Measurements from ENCODE around the gene CPLX1.

CPLX1 gene

DNA sequence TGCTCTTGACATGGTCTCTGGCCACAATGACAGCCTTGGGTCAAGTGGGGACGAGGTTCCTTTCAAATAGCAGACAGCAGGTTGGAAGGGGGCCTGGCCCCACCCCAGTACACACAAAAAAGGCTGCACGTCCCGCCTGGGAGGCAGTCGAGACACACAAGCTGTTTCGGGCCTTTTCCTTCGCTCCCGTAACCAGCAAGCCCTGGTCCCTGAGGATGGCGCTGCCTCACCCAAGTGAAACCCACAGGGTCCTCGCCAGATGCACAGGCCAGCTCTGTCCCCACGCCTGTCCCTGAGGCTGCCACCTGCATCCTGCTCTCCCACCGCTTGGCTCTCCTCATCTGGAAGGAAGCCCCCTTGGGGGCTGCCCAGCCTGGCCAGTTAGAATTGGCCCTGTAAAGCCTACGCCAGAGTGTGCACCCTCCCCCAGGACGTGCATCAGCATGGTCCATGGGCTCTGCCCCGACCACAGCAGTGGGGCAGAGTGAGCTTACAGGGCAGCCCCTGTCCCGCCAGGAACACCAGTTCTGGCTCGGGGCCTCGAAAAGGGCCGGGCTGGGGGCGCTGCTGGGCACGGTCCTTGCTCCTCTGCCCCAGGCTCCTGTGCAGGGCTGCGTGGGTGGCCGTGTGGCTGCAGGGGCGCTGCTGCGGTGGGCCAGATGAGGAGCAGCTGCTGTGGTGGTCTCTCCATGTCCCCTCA lies 2.0 kb downstream of the CPLX1 start:
- DNase-seq (ENCODE audit: insufficient read length, low spot score) (no peak), FAIRE-seq (no peak)
- TF ChIP-seq, protein P1, sequence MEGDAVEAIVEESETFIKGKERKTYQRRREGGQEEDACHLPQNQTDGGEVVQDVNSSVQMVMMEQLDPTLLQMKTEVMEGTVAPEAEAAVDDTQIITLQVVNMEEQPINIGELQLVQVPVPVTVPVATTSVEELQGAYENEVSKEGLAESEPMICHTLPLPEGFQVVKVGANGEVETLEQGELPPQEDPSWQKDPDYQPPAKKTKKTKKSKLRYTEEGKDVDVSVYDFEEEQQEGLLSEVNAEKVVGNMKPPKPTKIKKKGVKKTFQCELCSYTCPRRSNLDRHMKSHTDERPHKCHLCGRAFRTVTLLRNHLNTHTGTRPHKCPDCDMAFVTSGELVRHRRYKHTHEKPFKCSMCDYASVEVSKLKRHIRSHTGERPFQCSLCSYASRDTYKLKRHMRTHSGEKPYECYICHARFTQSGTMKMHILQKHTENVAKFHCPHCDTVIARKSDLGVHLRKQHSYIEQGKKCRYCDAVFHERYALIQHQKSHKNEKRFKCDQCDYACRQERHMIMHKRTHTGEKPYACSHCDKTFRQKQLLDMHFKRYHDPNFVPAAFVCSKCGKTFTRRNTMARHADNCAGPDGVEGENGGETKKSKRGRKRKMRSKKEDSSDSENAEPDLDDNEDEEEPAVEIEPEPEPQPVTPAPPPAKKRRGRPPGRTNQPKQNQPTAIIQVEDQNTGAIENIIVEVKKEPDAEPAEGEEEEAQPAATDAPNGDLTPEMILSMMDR (IDR thresholded peaks at IDR 0.05; ENCODE audit: insufficient read depth, missing control alignments), result no peak

DNA sequence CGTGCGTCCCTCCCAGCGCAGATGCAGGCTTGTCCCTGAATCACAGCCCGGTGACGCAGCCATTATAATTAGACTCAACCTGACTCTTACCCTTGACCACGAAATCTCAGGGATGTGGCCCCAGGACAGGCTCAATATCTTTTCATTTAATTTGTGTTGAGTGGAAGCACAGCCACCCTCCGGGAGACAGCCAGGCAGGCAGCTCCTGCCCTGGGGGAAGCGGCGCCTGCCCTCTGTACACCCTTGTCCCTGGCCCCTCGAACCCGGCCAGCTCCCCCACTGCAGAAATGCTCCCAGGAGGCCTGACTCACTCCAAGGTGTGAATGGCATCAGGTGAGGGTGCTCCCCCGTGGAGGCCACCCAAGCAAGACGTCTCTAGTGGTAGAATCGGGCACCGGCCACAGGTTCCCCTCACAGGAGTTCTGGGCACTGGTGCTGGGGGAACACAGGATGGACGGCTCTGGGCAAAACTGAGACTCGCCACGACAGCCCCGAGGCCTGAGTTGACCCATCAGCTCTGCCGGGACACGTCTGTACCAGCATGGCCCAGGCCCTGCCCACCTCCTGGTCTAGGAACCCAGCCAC lies 2.7 kb downstream of the CPLX1 start:
- TF ChIP-seq, protein P1 (IDR thresholded peaks at IDR 0.05; ENCODE audit: insufficient read depth, missing control alignments), result no peak
- DNase-seq (ENCODE audit: insufficient read length, low spot score) (no peak), FAIRE-seq (no peak)

DNA sequence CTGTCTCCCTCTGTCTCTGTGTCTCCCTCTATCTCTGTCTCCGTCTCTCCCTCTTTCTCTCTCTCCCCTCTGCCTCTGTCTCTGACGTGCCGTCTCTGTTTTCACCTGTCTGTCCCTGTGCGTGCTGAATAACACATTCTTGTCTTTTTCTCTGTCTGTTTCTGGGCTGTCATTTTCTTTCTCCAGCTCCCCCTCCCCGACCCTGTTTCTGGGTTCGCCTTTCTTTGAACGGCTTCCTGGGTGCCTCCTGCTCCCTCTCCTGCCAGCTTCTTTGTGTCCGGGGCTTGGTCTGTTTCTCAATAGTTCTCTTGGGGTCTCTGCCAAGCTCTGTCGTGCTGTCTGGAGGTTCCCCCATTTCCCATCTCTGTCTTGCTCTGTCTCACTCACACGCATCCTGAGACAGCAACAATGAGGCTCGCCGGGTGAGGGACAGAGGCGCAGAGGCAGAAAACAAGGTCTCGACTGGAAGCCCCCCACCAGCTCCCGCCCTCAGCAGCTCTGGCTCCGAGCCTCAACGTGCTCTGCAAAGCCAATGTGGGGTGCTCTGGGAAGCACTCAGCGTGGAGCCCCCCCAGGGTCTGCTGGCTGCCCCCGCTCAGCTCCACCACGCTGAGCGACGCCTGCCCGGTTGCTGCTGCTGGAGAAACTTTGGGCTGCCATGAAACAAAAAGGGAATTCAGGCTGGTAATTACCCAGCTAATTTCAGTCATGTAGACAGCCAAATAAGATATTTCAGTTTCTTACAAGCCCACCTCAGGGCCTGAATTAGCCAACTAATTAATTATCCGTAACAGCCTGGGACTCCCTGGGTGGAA lies 3.4 kb downstream of the CPLX1 start:
- FAIRE-seq (no peak), DNase-seq (ENCODE audit: insufficient read length, low spot score) (no peak)
- TF ChIP-seq, protein P1 (IDR thresholded peaks at IDR 0.05; ENCODE audit: insufficient read depth, missing control alignments), result no peak

DNA sequence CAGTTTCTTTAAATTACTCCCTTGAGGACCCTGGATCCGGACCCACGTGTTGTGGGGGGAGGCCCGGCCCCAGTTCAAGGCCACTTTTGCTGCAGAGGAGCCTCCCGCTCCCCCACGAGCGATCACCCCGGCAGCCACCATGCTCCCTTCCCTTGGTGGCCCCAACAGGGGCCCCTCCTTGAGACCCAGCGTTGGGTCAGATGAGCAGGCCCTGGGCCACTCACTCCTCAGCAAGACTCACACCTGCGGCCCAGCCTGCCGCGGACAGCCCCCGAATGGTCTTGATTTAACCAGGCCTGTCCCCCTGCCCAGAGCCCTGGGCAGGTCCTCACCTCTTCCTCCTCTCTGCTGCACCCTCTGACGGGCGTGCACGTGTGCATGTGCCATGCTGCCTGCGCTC lies 4.3 kb downstream of the CPLX1 start:
- no peak for FAIRE-seq
- TF ChIP-seq, protein P1 (IDR thresholded peaks at IDR 0.05; ENCODE audit: insufficient read depth, missing control alignments), result no peak
- no peak for DNase-seq (ENCODE audit: insufficient read length, low spot score)

DNA sequence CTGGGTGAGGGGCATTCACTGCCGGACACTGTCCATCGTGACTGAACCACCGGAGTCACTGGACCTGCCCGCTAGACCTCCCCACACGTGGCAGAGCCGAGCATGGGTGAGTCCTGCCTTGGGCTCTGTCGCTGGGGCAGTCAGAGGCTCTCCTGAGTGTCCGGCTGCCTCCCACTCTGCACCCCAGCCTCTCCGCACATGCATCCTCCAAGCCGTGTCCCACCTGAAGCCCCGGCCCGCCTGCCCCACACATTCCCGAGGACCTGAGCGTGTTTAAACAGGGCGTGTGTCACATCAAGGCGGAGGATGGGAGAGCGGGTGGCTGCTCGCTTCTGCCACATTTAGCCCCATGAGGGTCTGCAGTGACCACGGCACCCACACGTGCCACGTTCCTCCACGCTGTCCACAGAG lies 4.7 kb downstream of the CPLX1 start:
- TF ChIP-seq, protein P1 (IDR thresholded peaks at IDR 0.05; ENCODE audit: insufficient read depth, missing control alignments), result no peak
- no peak for FAIRE-seq
- DNase-seq (ENCODE audit: insufficient read length, low spot score), result no peak

DNA sequence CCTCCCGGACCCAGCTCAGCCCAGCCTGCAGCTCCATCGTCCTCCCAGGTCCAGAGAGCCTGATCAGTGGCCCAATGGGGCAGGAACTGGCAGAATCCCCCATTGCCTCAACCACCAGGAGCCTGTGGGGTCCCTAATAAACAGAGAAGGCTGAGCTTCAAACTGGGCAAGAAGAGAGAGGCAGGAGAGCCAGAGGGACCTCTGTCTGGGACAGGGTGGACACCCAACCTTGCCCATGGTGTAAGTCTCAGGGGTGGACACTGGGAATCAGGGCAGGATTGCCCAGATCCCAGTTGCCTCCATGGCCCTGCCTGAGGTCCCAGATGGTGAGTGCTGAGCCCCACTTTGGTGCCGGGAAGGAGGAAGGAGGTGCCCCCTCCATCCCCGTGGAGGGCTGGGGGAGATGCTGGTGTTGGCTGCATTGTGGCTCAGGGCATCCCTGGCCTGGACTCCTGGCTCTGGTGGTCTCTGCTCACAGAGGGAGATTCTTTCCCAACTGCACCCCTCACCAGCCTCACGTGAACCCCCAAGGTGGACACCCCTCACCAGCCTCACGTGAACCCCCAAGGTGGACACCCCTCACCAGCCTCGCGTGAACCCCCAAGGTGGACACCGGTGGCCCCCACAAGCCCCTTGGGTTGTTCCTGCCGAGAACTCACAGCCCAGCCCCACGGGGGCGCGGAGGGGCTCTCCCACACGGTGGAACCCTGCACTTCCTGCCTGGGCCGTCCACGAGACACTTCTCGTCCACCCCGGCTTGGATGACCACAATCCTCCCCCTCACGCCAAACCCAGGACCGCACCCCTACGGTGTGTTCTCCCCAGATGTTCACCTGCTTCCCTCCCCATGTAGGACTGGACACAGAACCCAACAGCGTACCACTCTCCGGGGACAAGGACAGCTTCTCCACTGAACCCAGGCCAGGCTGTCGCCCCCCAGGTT lies 5.4 kb downstream of the CPLX1 start:
- TF ChIP-seq, protein P1 (IDR thresholded peaks at IDR 0.05; ENCODE audit: insufficient read depth, missing control alignments), result no peak
- FAIRE-seq (no peak), DNase-seq (ENCODE audit: insufficient read length, low spot score) (no peak)

Data from D721Med (cell line).